WTC11 (cell line): ENCODE data around the gene PDSS2. TPM values are rescaled to one million over a fixed set of nuclear protein-coding genes. Genes with fewer than 3 reads are reported as not detected.
"Not testable (repeated sequence)": the region's sequence is repeated elsewhere in the genome, so short reads cannot be mapped to it uniquely, and the experiment has no call there.

Experiments used
- ATAC-seq: fragments of 200-7000 bp; cut with Tn5 transposase; 2 replicates; pipeline ENCODE4 v1.10.0; 2021; ENCODE audit warnings: mild to moderate bottlenecking, moderate library complexity
- CTCF ChIA-PET: fragments of 300-600 bp; sonication (Branson Sonifier 250); formaldehyde crosslinking; loops from one replicate; lab custom pipeline; 2021; ENCODE audit warnings: antibody characterized with exemption; lab: Charles Lee
- POLR2A ChIA-PET: fragments of 350-600 bp; sonication (Branson Sonifier 250); formaldehyde crosslinking; loops from one replicate; lab custom pipeline; 2021; ENCODE audit warnings: antibody characterized with exemption; lab: Charles Lee
- DNase-seq: peaks from one replicate; pipeline ENCODE4 v3.0.0; 2021; ENCODE audit warnings: low spot score
- H3K27ac Mint-ChIP-seq: 2 replicates; pipeline ENCODE4 v1.8.0; 2021; ENCODE audit warnings: mixed read lengths
- H3K27me3 Mint-ChIP-seq: 2 replicates; pipeline ENCODE4 v1.8.0; 2021; ENCODE audit warnings: low read depth, mild to moderate bottlenecking, moderate library complexity, mixed read lengths
- H3K36me3 Mint-ChIP-seq: 2 replicates; pipeline ENCODE4 v1.8.0; 2021; ENCODE audit warnings: mixed read lengths
- H3K4me1 Mint-ChIP-seq: 2 replicates; pipeline ENCODE4 v1.8.0; 2022; ENCODE audit warnings: mixed read lengths
- H3K4me3 Mint-ChIP-seq: 2 replicates; pipeline ENCODE4 v1.8.0; 2021; ENCODE audit warnings: mild to moderate bottlenecking, moderate library complexity, mixed read lengths
- H3K9me3 Mint-ChIP-seq: 2 replicates; pipeline ENCODE4 v1.8.0; 2021; ENCODE audit warnings: mixed read lengths
- CREM ChIP-seq: sonication (generic); formaldehyde crosslinking; IDR thresholded peaks from 2 replicates; pipeline ENCODE4 v1.8.1; 2022; ENCODE audit warnings: mild to moderate bottlenecking, missing genetic modification reagents, moderate library complexity
- ELF4 ChIP-seq: sonication (generic); formaldehyde crosslinking; IDR thresholded peaks from 2 replicates; pipeline ENCODE4 v1.8.1; 2022; ENCODE audit warnings: low read depth, mild to moderate bottlenecking, moderate library complexity, missing genetic modification reagents
- EMX1 ChIP-seq: fragments of 250-450 bp; sonication (Bioruptor Pico); IDR thresholded peaks from 2 replicates; pipeline ENCODE4 v1.8.0; 2021; ENCODE audit warnings: mild to moderate bottlenecking
- FOXK1 ChIP-seq: sonication (generic); formaldehyde crosslinking; IDR thresholded peaks from 2 replicates; pipeline ENCODE4 v1.8.0; 2022; ENCODE audit warnings: mild to moderate bottlenecking, moderate library complexity, missing genetic modification reagents
- HMGA2 ChIP-seq: fragments of 250-450 bp; sonication (Bioruptor Pico); IDR thresholded peaks from 2 replicates; pipeline ENCODE4 v1.4.0; 2021; ENCODE audit warnings: mild to moderate bottlenecking, moderate library complexity
- NFE2L1 ChIP-seq: sonication (generic); formaldehyde crosslinking; IDR thresholded peaks from 2 replicates; pipeline ENCODE4 v1.8.1; 2023; ENCODE audit warnings: missing genetic modification reagents
- NFYB ChIP-seq: sonication (generic); formaldehyde crosslinking; conservative IDR thresholded peaks from 2 replicates; pipeline ENCODE4 v1.8.0; 2022; ENCODE audit warnings: low read depth, missing genetic modification reagents
- NR3C1 ChIP-seq: sonication (generic); formaldehyde crosslinking; conservative IDR thresholded peaks from 2 replicates; pipeline ENCODE4 v1.8.1; 2023; ENCODE audit warnings: low read depth, mild to moderate bottlenecking, missing genetic modification reagents
- OVOL2 ChIP-seq: fragments of 250-450 bp; sonication (Bioruptor Pico); IDR thresholded peaks from 2 replicates; pipeline ENCODE4 v1.9.0; 2021; ENCODE audit warnings: mild to moderate bottlenecking, borderline replicate concordance
- RORB ChIP-seq: fragments of 250-450 bp; sonication (Bioruptor Pico); IDR thresholded peaks from 2 replicates; pipeline ENCODE4 v1.9.0; 2021; ENCODE audit warnings: mild to moderate bottlenecking
- SMAD3 ChIP-seq: sonication (generic); formaldehyde crosslinking; IDR thresholded peaks from 2 replicates; pipeline ENCODE4 v1.8.0; 2022; ENCODE audit warnings: missing genetic modification reagents, mild to moderate bottlenecking, borderline replicate concordance
- SMAD4 ChIP-seq: sonication (generic); formaldehyde crosslinking; IDR thresholded peaks from 2 replicates; pipeline ENCODE4 v1.8.0; 2022; ENCODE audit warnings: mild to moderate bottlenecking, missing genetic modification reagents
- SOX15 ChIP-seq: fragments of 250-450 bp; sonication (Bioruptor Pico); IDR thresholded peaks from 2 replicates; pipeline ENCODE4 v1.9.0; 2021; ENCODE audit warnings: mild to moderate bottlenecking
- SP1 ChIP-seq: sonication (generic); formaldehyde crosslinking; conservative IDR thresholded peaks from 2 replicates; pipeline ENCODE4 v1.8.1; 2022; ENCODE audit warnings: missing genetic modification reagents
- TCF7 ChIP-seq: sonication (generic); formaldehyde crosslinking; IDR thresholded peaks from 2 replicates; pipeline ENCODE4 v1.8.0; 2022; ENCODE audit warnings: mild to moderate bottlenecking, low read depth, missing genetic modification reagents, moderate library complexity
- ZNF121 ChIP-seq: sonication (generic); formaldehyde crosslinking; IDR thresholded peaks from 2 replicates; pipeline ENCODE4 v1.8.0; 2023; ENCODE audit warnings: missing genetic modification reagents
- ZNF138 ChIP-seq: sonication (generic); formaldehyde crosslinking; conservative IDR thresholded peaks from 2 replicates; pipeline ENCODE4 v1.8.1; 2022; ENCODE audit warnings: mild to moderate bottlenecking, moderate library complexity, missing genetic modification reagents
- total RNA-seq: library from RNA; stranded (reverse); gene quantifications from 3 replicates; pipeline ENCODE4 v1.2.3, GENCODE V29; 2021
- TF ChIP-seq, protein P1 (sequence below): fragments of 250-450 bp; sonication (Bioruptor Pico); IDR thresholded peaks from 2 replicates; pipeline ENCODE4 v2.1.2; 2022; ENCODE audit warnings: mild to moderate bottlenecking, moderate library complexity
- TF ChIP-seq, protein P2 (sequence below): sonication (generic); formaldehyde crosslinking; IDR thresholded peaks from 2 replicates; pipeline ENCODE4 v1.8.1; 2023; ENCODE audit warnings: mild to moderate bottlenecking, missing genetic modification reagents
- TF ChIP-seq, protein P3 (sequence below): sonication (generic); formaldehyde crosslinking; IDR thresholded peaks from 2 replicates; pipeline ENCODE4 v1.8.1; 2022; ENCODE audit warnings: low read depth, mild to moderate bottlenecking, moderate library complexity, missing genetic modification reagents, borderline replicate concordance

Gene PDSS2
- total RNA-seq, 1 experiment from 2014 or later = 18.3 TPM

DNA sequence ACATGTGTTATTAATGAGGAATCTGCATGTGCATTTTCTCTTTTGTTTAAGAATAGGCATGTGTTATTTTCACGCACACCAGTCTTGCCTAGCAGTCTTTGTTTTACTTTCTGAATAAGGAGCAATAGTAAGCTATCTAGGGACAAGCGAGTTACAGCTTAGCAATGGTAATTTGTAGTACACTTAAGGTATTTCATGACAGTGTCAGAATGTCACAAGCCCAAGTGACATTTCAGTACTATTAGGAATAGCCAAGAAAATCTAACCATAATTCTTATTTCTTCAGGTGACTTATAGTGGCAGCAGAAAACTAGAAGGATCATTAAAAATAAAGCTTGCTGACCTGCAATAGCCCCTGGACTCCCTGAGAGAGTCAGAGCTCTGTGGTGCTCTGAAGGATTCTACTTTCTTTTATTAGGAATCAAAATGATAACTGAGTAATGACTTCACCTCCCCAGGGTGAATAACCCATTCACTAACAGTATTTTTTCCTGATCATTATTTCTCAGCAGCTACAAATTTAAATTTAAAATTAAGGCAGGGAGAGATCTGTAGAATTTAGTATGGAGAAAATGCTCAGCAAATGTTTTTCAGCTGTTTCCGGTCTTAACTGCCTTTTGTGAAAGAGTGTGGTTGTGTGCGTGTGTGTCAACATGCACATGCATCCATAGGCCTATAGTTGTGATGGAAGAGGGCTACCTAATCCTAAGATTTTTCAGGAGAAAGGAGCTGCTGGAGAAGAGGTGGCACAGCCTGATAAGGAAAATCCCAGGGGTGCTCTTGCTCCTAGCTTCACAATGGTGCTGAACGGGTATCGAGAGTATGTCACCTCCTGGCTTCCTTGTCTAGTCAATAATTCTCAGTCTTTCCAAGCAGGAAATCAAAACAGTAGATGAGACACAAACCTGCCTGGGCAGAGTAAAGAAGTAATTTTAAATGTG lies 254.0 kb downstream of the PDSS2 start:
- CTCF ChIA-PET = no interaction called here
- DNase-seq (no peak), ATAC-seq (no peak)
- Mint-ChIP-seq H3K27me3 (no peaks in the 10 kb centered on the region), H3K27ac (peak overlapping the region; percentile 64), H3K4me3 (no peak overlapping the region), H3K4me1 (peaks cover 13% of the 10 kb centered on the region), H3K36me3 (peaks cover 8% of the 10 kb centered on the region), H3K9me3 (peaks cover 8% of the 10 kb centered on the region)
- TF ChIP-seq NR3C1 (no peak), SP1 (CRISPR knock-in tag) (no peak)
- POLR2A ChIA-PET = no interaction called here

DNA sequence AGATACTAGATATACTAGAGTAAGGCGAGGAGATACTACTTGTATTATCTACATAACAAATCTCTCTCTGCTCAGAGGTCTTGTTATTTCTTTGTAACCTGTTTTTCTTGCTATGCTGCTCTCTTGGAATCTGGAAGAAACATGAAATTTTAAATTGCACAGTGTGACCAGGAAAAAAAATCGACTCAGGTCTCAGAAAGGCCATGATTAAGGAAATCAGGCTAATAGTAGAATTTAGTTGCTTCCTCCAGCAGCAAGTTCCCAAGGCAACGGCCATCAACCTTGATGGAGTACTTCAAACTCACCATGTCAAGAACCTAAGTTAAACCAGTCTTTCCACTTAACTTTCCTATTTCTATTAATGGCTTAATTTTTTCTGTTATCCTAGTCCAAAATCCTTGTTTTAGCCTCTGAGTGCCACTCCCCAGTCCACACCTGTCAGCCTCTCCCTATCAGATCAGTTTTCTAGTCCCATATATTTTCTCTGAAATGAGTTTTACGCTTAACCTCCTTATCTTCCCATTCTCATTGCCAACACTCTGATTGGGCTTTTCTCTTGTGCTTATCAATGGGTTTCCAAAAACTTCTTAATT lies 256.4 kb downstream of the PDSS2 start:
- POLR2A ChIA-PET = interaction anchor here (0.7 kb wide), 1 partner anchor 245 kb away, joined by 3 read pairs; no protein-coding TSS in a partner anchor
- DNase-seq = no peak
- no peak for TF ChIP-seq NFYB
- TF ChIP-seq SOX15 (CRISPR knock-in tag) = no peak
- TF ChIP-seq OVOL2 (CRISPR knock-in tag) = no peak
- no peak for TF ChIP-seq CREM (CRISPR knock-in tag)
- no peak for TF ChIP-seq ELF4
- TF ChIP-seq HMGA2 (CRISPR knock-in tag) = no peak
- TF ChIP-seq, protein P1, sequence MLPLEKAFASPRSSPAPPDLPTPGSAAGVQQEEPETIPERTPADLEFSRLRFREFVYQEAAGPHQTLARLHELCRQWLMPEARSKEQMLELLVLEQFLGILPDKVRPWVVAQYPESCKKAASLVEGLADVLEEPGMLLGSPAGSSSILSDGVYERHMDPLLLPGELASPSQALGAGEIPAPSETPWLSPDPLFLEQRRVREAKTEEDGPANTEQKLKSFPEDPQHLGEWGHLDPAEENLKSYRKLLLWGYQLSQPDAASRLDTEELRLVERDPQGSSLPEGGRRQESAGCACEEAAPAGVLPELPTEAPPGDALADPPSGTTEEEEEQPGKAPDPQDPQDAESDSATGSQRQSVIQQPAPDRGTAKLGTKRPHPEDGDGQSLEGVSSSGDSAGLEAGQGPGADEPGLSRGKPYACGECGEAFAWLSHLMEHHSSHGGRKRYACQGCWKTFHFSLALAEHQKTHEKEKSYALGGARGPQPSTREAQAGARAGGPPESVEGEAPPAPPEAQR (CRISPR knock-in tag) = no peak
- no peak for TF ChIP-seq ZNF121
- no peak for TF ChIP-seq TCF7
- TF ChIP-seq, all 79 proteins: peak for 0
- H3K27ac Mint-ChIP-seq = no peak overlapping the region
- peaks cover 8% of the 10 kb centered on the region for H3K36me3 Mint-ChIP-seq
- H3K4me1 Mint-ChIP-seq = no peaks in the 10 kb centered on the region
- CTCF ChIA-PET = no interaction called here
- ATAC-seq = no peak
- H3K9me3 Mint-ChIP-seq = peaks cover 8% of the 10 kb centered on the region
- no peak overlapping the region for H3K4me3 Mint-ChIP-seq
- H3K27me3 Mint-ChIP-seq = no peaks in the 10 kb centered on the region

DNA sequence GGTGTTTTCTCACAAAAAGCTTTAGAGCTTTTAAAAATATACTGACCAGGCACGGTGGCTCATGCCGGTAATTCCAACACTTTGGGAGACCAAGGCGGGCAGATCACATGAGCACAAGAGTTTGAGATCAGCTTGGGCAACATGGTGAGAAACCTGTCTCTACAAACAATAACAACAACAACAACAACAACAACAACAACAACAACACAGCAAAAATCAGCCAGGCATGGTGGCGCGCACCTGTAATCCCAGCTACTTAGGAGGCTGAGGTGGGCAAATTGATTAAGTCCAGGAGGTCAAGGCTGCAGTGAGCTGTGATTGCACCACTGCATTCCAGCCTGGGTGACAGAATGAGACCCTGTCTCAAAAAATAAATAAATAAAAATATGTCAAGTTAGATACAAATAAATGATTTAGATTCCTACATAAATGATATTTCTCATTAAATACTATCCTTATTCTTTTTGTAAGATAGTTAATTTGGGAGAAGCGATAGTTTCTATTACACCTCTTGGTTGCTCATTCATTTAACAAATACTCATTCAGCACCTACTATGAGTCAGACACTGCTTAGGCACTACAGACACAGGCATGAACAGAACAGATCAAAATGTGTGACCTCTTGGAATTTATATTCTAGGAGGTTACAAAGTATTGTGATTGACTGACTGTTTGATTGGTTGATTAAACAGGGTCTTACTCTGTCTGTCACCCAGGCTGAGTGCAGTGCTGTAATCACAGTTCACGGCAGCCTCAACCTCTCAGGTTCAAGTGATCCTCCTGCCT lies 260.5 kb downstream of the PDSS2 start:
- Mint-ChIP-seq H3K27me3 (no peaks in the 10 kb centered on the region), H3K27ac (no peak overlapping the region), H3K36me3 (peaks cover 3% of the 10 kb centered on the region; the same call in 1 of the 2 replicates), H3K9me3 (no peaks in the 10 kb centered on the region), H3K4me1 (peaks cover 4% of the 10 kb centered on the region; the same call in 1 of the 2 replicates), H3K4me3 (no peak overlapping the region)
- POLR2A ChIA-PET = no interaction called here
- CTCF ChIA-PET = no interaction called here
- TF ChIP-seq ELF4 (no peak), RORB (no peak), FOXK1 (no peak)
- DNase-seq (no peak), ATAC-seq (no peak)

DNA sequence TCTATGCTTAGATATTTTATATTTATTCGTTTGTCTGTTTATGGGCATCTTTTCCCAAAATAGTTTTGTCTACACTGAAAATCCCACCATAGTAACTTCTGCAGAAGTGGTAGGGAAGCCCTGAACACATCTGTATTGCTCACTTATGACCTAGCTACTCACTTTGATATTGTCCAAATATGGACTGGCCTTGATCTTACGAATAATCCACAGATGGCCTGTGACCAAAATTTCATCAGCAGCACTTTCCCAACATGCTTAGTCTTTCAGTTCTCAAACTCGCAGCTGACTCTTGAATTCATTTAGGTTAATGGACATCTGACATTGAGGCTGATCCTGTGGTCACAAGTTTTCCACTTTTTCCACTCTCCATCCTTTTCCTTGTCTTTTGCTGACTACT lies 263.2 kb downstream of the PDSS2 start:
- H3K4me3 Mint-ChIP-seq = no peak overlapping the region
- ChIA-PET POLR2A (interaction anchor here (0.6 kb wide), 1 partner anchor 30 kb away, joined by 7 read pairs; no protein-coding TSS in a partner anchor), CTCF (interaction anchor here (1.4 kb wide), 1 partner anchor 17 kb away, joined by 7 read pairs; no protein-coding TSS in a partner anchor)
- H3K27me3 Mint-ChIP-seq = no peaks in the 10 kb centered on the region
- no peak overlapping the region for H3K27ac Mint-ChIP-seq
- no peaks in the 10 kb centered on the region for H3K9me3 Mint-ChIP-seq
- peaks cover 3% of the 10 kb centered on the region; the same call in 1 of the 2 replicates for H3K36me3 Mint-ChIP-seq
- ATAC-seq (no peak), DNase-seq (no peak)
- H3K4me1 Mint-ChIP-seq = peaks cover 4% of the 10 kb centered on the region; the same call in 1 of the 2 replicates
- TF ChIP-seq NFE2L1 (CRISPR knock-in tag) = no peak
- TF ChIP-seq, protein P2, sequence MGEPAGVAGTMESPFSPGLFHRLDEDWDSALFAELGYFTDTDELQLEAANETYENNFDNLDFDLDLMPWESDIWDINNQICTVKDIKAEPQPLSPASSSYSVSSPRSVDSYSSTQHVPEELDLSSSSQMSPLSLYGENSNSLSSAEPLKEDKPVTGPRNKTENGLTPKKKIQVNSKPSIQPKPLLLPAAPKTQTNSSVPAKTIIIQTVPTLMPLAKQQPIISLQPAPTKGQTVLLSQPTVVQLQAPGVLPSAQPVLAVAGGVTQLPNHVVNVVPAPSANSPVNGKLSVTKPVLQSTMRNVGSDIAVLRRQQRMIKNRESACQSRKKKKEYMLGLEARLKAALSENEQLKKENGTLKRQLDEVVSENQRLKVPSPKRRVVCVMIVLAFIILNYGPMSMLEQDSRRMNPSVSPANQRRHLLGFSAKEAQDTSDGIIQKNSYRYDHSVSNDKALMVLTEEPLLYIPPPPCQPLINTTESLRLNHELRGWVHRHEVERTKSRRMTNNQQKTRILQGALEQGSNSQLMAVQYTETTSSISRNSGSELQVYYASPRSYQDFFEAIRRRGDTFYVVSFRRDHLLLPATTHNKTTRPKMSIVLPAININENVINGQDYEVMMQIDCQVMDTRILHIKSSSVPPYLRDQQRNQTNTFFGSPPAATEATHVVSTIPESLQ = no peak
- TF ChIP-seq SMAD3 (CRISPR knock-in tag) = no peak
- TF ChIP-seq SMAD4 (CRISPR knock-in tag) = no peak
- TF ChIP-seq EMX1 (CRISPR knock-in tag) = no peak
- TF ChIP-seq, protein P3, sequence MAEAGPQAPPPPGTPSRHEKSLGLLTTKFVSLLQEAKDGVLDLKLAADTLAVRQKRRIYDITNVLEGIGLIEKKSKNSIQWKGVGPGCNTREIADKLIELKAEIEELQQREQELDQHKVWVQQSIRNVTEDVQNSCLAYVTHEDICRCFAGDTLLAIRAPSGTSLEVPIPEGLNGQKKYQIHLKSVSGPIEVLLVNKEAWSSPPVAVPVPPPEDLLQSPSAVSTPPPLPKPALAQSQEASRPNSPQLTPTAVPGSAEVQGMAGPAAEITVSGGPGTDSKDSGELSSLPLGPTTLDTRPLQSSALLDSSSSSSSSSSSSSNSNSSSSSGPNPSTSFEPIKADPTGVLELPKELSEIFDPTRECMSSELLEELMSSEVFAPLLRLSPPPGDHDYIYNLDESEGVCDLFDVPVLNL (CRISPR knock-in tag) = no peak
- no peak for TF ChIP-seq ZNF138 (CRISPR knock-in tag)

DNA sequence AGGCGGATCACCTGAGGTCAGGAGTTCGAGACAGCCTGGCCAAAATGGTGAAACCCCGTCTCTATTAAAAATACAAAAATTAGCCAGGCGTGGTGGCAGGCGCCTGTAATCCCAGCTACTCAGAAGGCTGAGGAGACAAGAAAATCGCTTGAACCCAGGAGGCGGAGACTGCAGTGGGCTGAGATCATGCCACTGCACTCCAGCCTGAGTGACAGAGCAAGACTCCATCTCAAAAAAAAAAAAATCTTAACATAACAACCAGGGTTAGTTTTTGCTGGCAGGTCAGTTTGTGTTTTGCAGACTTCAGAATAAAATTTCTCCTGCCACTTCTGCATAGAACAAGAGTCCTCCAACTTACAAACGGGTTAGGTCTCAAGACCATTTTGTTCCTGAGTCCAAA lies 264.6 kb downstream of the PDSS2 start:
- H3K36me3 Mint-ChIP-seq, H3K4me1 Mint-ChIP-seq: not testable (repeated sequence)
- CTCF ChIA-PET = interaction anchor here (0.5 kb wide), 1 partner anchor 81 kb away, joined by 4 read pairs; no protein-coding TSS in a partner anchor

More for the DNA sequence above, 264.6 kb downstream of the PDSS2 start:
- H3K27ac Mint-ChIP-seq, POLR2A ChIA-PET, H3K4me3 Mint-ChIP-seq, ATAC-seq, H3K9me3 Mint-ChIP-seq, DNase-seq, H3K27me3 Mint-ChIP-seq: not testable (repeated sequence)
